Fibroblast of upper back skin (primary cell): Measurements from ENCODE around the gene NEUROG2.

Experiments used
- DNase-seq: peaks from one replicate; pipeline ENCODE4 v3.0.0-alpha.2; 2013

NEUROG2 gene

GRCh38 chr4:112472318-112472717, 43.7 kb downstream of the NEUROG2 start:
- no peak for DNase-seq
